T-helper 1 cell (primary cell): ENCODE data around the gene PRDM16.
A peak's percentile ranks its signal among the peaks of the same experiment; 100 is the strongest.

Source experiments
- DNase-seq, 5 donors: peaks; one replicate each; pipeline ENCODE4 v3.0.0-alpha.2; 2012 to 2020

Gene PRDM16

GRCh38 chr1:3033040-3033789 lies 35.8 kb upstream of the PRDM16 start:
- DNase-seq: peak in 2 of 5 donors; percentile 29 to 33

GRCh38 chr1:3033790-3034090 lies 35.3 kb upstream of the PRDM16 start:
- no peak for DNase-seq

- DNase-seq: no peak
These were observed 34.8 kb upstream of the PRDM16 start for GRCh38 chr1:3034162-3034561.

- no peak for DNase-seq
These were observed 34.1 kb upstream of the PRDM16 start for GRCh38 chr1:3034728-3035562.

- DNase-seq: no peak
These were observed 33.2 kb upstream of the PRDM16 start for GRCh38 chr1:3035563-3036446.

GRCh38 chr1:3036447-3037280 lies 32.3 kb upstream of the PRDM16 start:
- DNase-seq: no peak

- DNase-seq: no peak
These were observed 31.5 kb upstream of the PRDM16 start for GRCh38 chr1:3037281-3038040.

GRCh38 chr1:3038113-3038551 lies 30.9 kb upstream of the PRDM16 start:
- no peak for DNase-seq

GRCh38 chr1:3038571-3039181 lies 30.3 kb upstream of the PRDM16 start:
- DNase-seq: no peak

GRCh38 chr1:3040004-3040403 lies 29.0 kb upstream of the PRDM16 start:
- no peak for DNase-seq

GRCh38 chr1:3042481-3042880 lies 26.5 kb upstream of the PRDM16 start:
- no peak for DNase-seq

GRCh38 chr1:3049164-3049563 lies 19.8 kb upstream of the PRDM16 start:
- no peak for DNase-seq

GRCh38 chr1:3049905-3050304 lies 19.1 kb upstream of the PRDM16 start:
- DNase-seq: no peak

GRCh38 chr1:3050603-3051002 lies 18.4 kb upstream of the PRDM16 start:
- no peak for DNase-seq

GRCh38 chr1:3051270-3052268 lies 17.4 kb upstream of the PRDM16 start:
- no peak for DNase-seq

- no peak for DNase-seq
These were observed 16.5 kb upstream of the PRDM16 start for GRCh38 chr1:3052501-3052900.

GRCh38 chr1:3053366-3053980 lies 15.5 kb upstream of the PRDM16 start:
- DNase-seq: no peak

- no peak for DNase-seq
These were observed 15.0 kb upstream of the PRDM16 start for GRCh38 chr1:3053986-3054385.

GRCh38 chr1:3054474-3054873 lies 14.5 kb upstream of the PRDM16 start:
- no peak for DNase-seq
